ENCODE measurements around the gene ABCC3.

The ABCC3 gene

DNA sequence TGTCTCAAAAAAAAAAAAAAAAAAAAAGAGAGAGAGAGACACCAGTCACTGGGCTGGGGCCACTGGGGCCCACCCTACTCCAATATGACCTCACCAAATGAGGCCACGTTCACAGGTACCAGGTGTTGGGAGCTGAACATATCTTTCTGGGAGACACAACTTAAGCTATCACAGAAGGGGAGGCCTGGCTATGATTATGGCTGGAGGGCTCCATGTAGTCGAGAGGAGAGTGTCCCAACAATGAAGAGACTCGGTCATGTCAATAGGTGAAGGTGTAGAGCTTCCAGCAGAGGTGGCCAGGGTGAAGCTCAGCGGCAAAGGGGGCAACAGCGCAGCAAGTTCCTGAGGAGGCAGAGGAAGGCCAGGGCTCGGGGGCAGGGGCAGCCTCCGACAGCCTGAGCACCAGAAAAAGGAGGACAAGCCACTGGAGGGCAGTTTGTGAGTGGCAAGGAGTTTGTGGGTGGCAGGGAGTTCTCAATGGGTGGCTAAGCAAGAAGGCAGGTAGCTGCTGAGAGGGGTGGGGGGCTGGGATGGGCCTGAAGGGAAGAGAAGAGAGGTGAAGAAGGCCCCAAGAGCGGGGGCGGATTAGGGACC is 28.0 kb downstream of the ABCC3 start:
- TF ChIP-seq, protein P1, sequence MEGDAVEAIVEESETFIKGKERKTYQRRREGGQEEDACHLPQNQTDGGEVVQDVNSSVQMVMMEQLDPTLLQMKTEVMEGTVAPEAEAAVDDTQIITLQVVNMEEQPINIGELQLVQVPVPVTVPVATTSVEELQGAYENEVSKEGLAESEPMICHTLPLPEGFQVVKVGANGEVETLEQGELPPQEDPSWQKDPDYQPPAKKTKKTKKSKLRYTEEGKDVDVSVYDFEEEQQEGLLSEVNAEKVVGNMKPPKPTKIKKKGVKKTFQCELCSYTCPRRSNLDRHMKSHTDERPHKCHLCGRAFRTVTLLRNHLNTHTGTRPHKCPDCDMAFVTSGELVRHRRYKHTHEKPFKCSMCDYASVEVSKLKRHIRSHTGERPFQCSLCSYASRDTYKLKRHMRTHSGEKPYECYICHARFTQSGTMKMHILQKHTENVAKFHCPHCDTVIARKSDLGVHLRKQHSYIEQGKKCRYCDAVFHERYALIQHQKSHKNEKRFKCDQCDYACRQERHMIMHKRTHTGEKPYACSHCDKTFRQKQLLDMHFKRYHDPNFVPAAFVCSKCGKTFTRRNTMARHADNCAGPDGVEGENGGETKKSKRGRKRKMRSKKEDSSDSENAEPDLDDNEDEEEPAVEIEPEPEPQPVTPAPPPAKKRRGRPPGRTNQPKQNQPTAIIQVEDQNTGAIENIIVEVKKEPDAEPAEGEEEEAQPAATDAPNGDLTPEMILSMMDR (IDR thresholded peaks at IDR 0.05; ENCODE audit: borderline replicate concordance, insufficient read depth, low read depth, low read length), result no peak
- no peak overlapping the region for H3K4me3 ChIP-seq (ENCODE audit: low read depth, low read length)

DNA sequence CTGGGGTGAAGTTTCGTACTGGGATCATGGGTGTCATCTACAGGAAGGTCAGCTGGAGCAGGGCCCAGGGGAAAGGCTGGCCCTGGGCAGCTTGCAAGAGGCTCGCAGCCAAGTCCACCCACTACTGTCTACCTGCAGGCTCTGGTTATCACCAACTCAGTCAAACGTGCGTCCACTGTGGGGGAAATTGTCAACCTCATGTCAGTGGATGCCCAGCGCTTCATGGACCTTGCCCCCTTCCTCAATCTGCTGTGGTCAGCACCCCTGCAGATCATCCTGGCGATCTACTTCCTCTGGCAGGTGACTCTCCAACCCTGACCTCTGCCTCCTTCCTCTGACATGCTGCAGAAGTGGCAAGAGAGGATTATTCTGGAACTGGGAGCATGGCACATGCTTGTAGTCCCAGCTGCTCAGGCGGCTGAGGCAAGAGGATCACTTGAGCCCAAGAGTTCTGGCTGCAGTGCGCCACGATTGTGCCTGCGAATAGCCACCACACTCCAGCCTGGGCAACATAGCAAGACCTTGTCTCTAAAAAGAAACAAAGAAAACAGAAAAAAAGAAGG is 29.2 kb downstream of the ABCC3 start:
- TF ChIP-seq, protein P1 (IDR thresholded peaks at IDR 0.05; ENCODE audit: borderline replicate concordance, insufficient read depth, low read depth, low read length), result no peak

DNA sequence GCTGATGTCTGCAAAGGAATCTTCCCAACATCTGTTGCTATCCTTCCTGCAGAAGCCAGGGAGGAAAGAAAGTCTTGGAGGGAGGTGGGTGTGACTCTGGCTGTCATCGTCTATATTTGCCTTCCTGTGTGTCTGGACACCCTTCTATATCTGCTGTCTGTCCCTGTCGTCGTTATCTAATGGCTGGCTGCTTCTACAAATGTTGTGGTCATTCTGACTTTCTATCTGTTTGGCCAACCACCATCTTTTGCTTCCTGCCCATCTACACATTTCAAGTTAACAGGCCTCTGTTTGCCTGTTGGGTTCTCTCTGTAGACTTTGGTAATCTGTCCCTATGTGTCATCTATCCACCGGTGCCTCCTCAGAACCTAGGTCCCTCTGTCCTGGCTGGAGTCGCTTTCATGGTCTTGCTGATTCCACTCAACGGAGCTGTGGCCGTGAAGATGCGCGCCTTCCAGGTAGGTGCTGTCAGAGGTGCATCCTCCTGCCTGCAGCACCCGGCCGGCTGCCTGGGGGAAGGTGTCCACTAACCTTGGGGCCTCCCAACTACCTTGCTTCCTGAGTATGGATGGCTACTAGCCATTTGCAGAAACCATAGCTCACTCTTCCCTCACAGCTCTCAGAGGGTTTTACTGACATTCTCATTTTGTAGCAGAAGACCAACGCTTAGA is 30.2 kb downstream of the ABCC3 start:
- TF ChIP-seq, protein P1 (IDR thresholded peaks at IDR 0.05; ENCODE audit: borderline replicate concordance, insufficient read depth, low read depth, low read length), result no peak

More for the DNA sequence above, 29.2 kb downstream of the ABCC3 start:
- no peak overlapping the region for H3K4me3 ChIP-seq (ENCODE audit: low read depth, low read length)

DNA sequence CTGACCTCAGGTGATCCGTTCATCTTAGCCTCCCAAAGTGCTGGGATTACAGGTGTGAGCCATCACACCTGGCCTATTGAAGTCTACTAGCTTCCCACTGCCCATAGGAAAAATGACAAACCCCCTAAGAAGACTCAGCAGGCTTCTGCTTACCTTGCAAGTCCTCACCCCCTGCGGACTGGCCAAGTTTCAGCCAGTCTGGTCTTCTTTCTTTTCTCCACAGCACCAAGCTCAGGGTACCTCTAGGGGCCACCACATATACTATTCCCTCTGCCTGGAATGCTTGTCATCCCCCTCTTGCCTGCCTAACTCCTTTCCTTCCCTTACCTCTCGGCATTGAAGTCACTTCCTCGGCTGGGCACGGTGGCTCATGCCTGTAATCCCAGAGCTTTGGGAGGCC is 31.2 kb downstream of the ABCC3 start:
- H3K4me3 ChIP-seq (ENCODE audit: low read depth, low read length), result no peak overlapping the region
- TF ChIP-seq, protein P1 (IDR thresholded peaks at IDR 0.05; ENCODE audit: borderline replicate concordance, insufficient read depth, low read depth, low read length), result no peak

More for the DNA sequence above, 30.2 kb downstream of the ABCC3 start:
- H3K4me3 ChIP-seq (ENCODE audit: low read depth, low read length), result no peak overlapping the region

DNA sequence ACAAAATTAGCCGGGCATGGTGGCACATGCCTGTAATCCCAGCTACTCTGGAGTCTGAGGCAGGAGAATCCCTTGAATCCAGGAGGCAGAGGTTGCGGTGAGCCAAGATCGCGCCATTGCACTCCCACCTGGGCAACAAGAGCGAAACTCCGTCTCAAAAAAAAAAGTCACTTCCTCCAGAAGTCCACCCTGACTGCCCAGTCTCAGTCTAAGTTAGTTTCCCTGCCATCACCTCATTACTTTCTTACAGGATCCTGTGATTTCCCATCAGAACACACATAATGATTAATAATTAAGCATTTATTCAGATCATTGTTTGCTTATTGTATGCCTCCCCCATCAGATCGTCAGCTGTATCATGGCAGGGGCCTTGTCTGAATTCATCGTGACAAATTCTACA is 31.6 kb downstream of the ABCC3 start:
- TF ChIP-seq, protein P1 (IDR thresholded peaks at IDR 0.05; ENCODE audit: borderline replicate concordance, insufficient read depth, low read depth, low read length), result no peak

DNA sequence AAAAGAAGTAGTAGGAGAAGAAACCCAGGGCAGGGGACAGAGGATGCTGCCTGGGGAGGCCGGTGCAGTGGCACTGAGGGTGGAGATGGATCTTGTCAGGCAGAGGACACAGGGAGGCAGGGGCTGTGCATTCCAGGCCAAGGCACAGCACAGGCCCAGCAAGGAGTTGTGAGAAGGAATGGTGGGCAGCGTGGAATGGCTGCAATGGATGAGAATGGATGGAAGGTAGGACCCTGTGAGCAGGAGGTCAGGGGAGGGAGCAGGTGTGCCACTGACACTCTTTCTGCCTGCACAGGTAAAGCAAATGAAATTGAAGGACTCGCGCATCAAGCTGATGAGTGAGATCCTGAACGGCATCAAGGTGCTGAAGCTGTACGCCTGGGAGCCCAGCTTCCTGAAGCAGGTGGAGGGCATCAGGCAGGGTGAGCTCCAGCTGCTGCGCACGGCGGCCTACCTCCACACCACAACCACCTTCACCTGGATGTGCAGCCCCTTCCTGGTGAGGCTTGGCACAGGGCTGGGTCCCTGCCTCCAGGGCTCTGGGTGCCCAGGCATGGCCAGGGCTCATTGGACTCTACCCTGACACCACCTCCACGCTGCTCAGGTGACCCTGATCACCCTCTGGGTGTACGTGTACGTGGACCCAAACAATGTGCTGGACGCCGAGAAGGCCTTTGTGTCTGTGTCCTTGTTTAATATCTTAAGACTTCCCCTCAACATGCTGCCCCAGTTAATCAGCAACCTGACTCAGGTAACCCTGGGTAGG is 32.8 kb downstream of the ABCC3 start:
- TF ChIP-seq, protein P1 (IDR thresholded peaks at IDR 0.05; ENCODE audit: borderline replicate concordance, insufficient read depth, low read depth, low read length), result no peak
- H3K4me3 ChIP-seq (ENCODE audit: low read depth, low read length), result no peak overlapping the region

More for the DNA sequence above, 31.6 kb downstream of the ABCC3 start:
- H3K4me3 ChIP-seq (ENCODE audit: low read depth, low read length), result no peak overlapping the region

Data from GM12875 (cell line).